ENCODE results near the gene SORL1. TPM values are rescaled to one million over a fixed set of nuclear protein-coding genes. Genes with fewer than 3 reads are reported as not detected.

Gene SORL1
- total and polyA plus RNA-seq, 2 of the 8 experiments (the other 6 are each of a cell fraction or from before 2014, with no cell fraction given) = 38.1 to 65.5 TPM

GRCh38 chr11:121643479-121644186 is 191.5 kb downstream of the SORL1 start:
- H3K4ac ChIP-seq (replicated peaks; ENCODE audit: insufficient read length, low read depth, low read length) = peak overlapping the region; percentile 92
- H2BK12ac ChIP-seq (ENCODE audit: low read depth, low read length) = no peak overlapping the region
- H2BK120ac ChIP-seq (replicated peaks; ENCODE audit: low read depth, low read length) = no peak overlapping the region
- H3K23ac ChIP-seq (ENCODE audit: insufficient read length) = no peak overlapping the region
- no peak overlapping the region for H3K27ac ChIP-seq (ENCODE audit: low read depth, low read length)
- H4K20me1 ChIP-seq (replicated peaks in 1 of 2; ENCODE audit: control insufficient read depth in 1 of 2, insufficient read depth in 2 of 2, low read length in 2 of 2) = no peaks in the 10 kb centered on the region
- no peak overlapping the region for H4K8ac ChIP-seq (ENCODE audit: extremely low read depth, insufficient read depth, low read length)
- ChIA-PET CTCF (ENCODE audit: partially characterized antibody) (interaction anchor here (1.0 to 3.3 kb wide), 4 partner anchors 9 to 559 kb away, joined by 3 to 25 read pairs (median 6); no protein-coding TSS in a partner anchor), POLR2A (ENCODE audit: partially characterized antibody) (interaction anchor here (0.6 to 1.4 kb wide), 2 partner anchors 11 to 925 kb away, joined by 3 read pairs; no protein-coding TSS in a partner anchor)
- H3K23me2 ChIP-seq (ENCODE audit: low read depth, low read length) = no peaks in the 10 kb centered on the region; the same call in 1 of the 2 replicates
- no peaks in the 10 kb centered on the region for H3K36me3 ChIP-seq (ENCODE audit: control insufficient read depth in 2 of 4, insufficient read depth in 4 of 4, low read length in 3 of 4)
- peaks cover 0 to 10% (median 8%) of the 10 kb centered on the region in 4 experiments; a peak in 4 of 7 replicates for H3K4me1 ChIP-seq (replicated peaks in 1 of 4; ENCODE audit: control insufficient read depth in 3 of 4, insufficient read depth in 4 of 4, low read length in 3 of 4)
- peak overlapping the region; percentile 21; the same call in 1 of the 2 replicates for H3K18ac ChIP-seq (ENCODE audit: extremely low read depth, low read length)
- no peaks in the 10 kb centered on the region for H3K27me3 ChIP-seq (replicated peaks in 1 of 4; ENCODE audit: control insufficient read depth in 3 of 4, extremely low read depth in 1 of 4, insufficient read depth in 3 of 4, low read length in 3 of 4)
- peak overlapping the region; percentile 3; the same call in 1 of the 2 replicates for H2BK5ac ChIP-seq (ENCODE audit: low read depth, low read length)
- H3K9me3 ChIP-seq (ENCODE audit: insufficient read depth in 2 of 2, low read depth in 1 of 2, low read length in 1 of 2) = no peaks in the 10 kb centered on the region
- DNase-seq (ENCODE audit: low read depth in 1 of 2, low spot score in 2 of 2) = no peak
- no peaks in the 10 kb centered on the region for H3K79me2 ChIP-seq (ENCODE audit: control insufficient read depth in 1 of 2, insufficient read depth in 2 of 2, low read length in 2 of 2)
- no peaks in the 10 kb centered on the region; the same call in 1 of the 2 replicates for H3K79me1 ChIP-seq (ENCODE audit: low read depth, low read length)
- 47% methylated on average over 9 of the region's 9 CpGs; no CpG with 5 or more reads in 1 of the 2 experiments for WGBS, 2 experiments (ENCODE audit: extremely low coverage in 1 of 2, insufficient coverage in 1 of 2, insufficient read length in 1 of 2, insufficient replicate concordance in 2 of 2, low coverage in 1 of 2, low lambda C conversion rate in 2 of 2, missing lambda C conversion rate in 1 of 2)
- H4K5ac ChIP-seq (ENCODE audit: insufficient read length, low read depth, low read length) = no peak overlapping the region
- H3K4me2 ChIP-seq (ENCODE audit: insufficient read depth in 1 of 2, low read depth in 2 of 2, low read length in 2 of 2) = peak overlapping the region; percentile 40 to 47
- H2BK20ac ChIP-seq (ENCODE audit: low read length) = peak overlapping the region; percentile 91; the same call in 1 of the 2 replicates
- H4K91ac ChIP-seq (replicated peaks; ENCODE audit: insufficient read length, low read length) = no peak overlapping the region
- peak; percentile 76 for FAIRE-seq
- H2AFZ ChIP-seq (ENCODE audit: low read length) = no peak overlapping the region
- H3K14ac ChIP-seq (ENCODE audit: insufficient read length) = no peak overlapping the region
- no peak overlapping the region for H2AK5ac ChIP-seq (ENCODE audit: low read depth, low read length)
- no peak overlapping the region for H3K9ac ChIP-seq (replicated peaks in 1 of 4; ENCODE audit: extremely low read depth in 1 of 4, low read depth in 3 of 4, low read length in 3 of 4)
- TF ChIP-seq CREB1 (IDR thresholded peaks at IDR 0.05) (no peak), KDM1A (IDR thresholded peaks at IDR 0.05; ENCODE audit: borderline replicate concordance, low read length) (0 out of 2 replicates have a peak, but pooled peaks have one; percentile 42)
- peak overlapping the region in 1 of 4 experiments; percentile 16; a peak in 1 of 8 replicates for H3K4me3 ChIP-seq (ENCODE audit: extremely low read depth in 1 of 4, insufficient read depth in 2 of 4, low read depth in 3 of 4, low read length in 4 of 4)
- H2BK15ac ChIP-seq (ENCODE audit: low read length) = no peak overlapping the region
- H3K56ac ChIP-seq (replicated peaks; ENCODE audit: insufficient read length, low read depth, low read length) = no peak overlapping the region

Data from H1 (cell line).